HT1080 (cell line): ENCODE measurements around the gene IGFBP5. TPM values are rescaled to one million over a fixed set of nuclear protein-coding genes. Genes with fewer than 3 reads are reported as not detected.
A peak's percentile ranks its signal among the peaks of the same experiment; 100 is the strongest.

Experiments used
- DNase-seq: peaks from one replicate; pipeline ENCODE4 v3.0.0-alpha.2; 2015; ENCODE audit warnings: low read depth
- total RNA-seq: library from RNA; depleted of rRNA; stranded (reverse); fragments of >200 nt; shearing (Covaris generic); gene quantifications from 2 replicates; pipeline ENCODE4 v1.2.3, GENCODE V29; 2014

IGFBP5 gene
- total RNA-seq, 1 experiment from 2014 or later = 0.11 TPM

DNA sequence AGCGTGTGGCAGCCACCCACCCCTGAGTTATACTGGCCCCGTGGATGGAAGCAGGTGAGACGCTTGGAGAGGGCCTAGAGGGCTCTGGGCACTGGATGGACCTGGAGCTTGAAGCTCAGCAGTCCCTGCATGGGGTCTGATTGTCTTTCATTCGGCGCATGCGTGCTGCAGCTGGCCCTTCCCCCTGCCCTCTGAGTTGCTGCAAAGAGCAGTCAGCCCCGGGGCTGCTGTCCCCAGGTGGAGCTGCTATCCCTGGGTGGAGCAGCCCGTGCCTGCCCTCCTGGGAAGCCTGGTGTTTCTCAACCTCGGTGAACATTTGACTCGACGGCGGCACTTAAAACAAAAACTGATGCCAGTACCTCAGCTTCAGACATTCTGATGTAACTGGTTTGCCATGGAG lies 29.6 kb downstream of the IGFBP5 start:
- no peak for DNase-seq

GRCh38 chr2:216665242-216665641 lies 30.1 kb downstream of the IGFBP5 start:
- no peak for DNase-seq

GRCh38 chr2:216664593-216665034 lies 30.7 kb downstream of the IGFBP5 start:
- peak; percentile 49 for DNase-seq

GRCh38 chr2:216663846-216664245 lies 31.5 kb downstream of the IGFBP5 start:
- no peak for DNase-seq

GRCh38 chr2:216663106-216663505 lies 32.2 kb downstream of the IGFBP5 start:
- no peak for DNase-seq

GRCh38 chr2:216661639-216662375 lies 33.5 kb downstream of the IGFBP5 start:
- DNase-seq = no peak

DNA sequence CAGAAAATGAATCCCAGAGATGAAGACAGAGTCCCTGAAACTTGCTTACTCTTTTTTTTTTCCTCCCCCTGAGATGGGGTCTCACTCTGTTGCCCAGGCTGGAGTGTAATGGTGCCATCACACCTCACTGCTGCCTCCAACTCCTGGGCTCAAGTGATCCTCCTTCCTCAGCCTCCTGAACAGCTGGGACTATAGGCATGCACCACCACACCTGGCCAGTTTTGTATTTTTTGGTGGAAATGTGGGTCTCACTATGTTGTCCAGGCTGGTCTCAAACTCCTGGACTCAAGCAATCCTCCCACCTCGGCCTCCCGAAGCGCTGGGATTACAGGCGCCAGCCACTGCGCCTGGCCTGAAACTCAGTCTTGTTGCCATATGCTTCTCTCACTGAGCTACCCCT lies 34.3 kb downstream of the IGFBP5 start:
- DNase-seq = no peak

DNA sequence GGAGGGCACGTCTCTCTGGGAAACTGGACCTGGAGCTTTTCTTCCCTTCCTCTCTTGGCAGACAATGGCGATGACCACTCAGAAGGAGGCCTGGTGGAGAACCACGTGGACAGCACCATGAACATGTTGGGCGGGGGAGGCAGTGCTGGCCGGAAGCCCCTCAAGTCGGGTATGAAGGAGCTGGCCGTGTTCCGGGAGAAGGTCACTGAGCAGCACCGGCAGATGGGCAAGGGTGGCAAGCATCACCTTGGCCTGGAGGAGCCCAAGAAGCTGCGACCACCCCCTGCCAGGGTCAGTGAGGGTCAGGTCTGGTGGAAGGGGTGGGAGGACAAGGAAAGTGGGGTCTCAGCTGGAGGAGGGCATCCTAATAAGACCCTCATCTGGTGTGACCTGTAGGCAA lies 34.9 kb downstream of the IGFBP5 start:
- no peak for DNase-seq

GRCh38 chr2:216659276-216659675 lies 36.1 kb downstream of the IGFBP5 start:
- DNase-seq = no peak

DNA sequence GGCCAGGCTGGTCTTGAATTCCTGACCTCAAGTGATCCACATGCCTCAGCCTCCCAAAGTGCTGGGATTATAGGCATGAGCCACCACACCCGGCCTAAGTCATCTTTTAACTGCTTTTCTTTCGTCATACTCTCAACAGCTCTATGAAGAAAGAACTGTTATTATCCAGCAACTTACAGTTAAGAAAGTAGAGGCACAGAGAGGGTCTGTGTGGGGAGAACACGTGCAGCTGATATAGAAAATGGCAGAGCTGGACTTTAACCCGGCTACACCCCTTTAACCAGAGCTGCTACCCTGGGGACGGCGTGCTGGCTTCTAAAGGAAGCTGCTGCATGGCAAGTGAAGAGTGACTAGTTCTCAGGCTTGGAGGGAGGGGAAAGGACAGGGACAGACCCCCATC lies 36.6 kb downstream of the IGFBP5 start:
- no peak for DNase-seq

DNA sequence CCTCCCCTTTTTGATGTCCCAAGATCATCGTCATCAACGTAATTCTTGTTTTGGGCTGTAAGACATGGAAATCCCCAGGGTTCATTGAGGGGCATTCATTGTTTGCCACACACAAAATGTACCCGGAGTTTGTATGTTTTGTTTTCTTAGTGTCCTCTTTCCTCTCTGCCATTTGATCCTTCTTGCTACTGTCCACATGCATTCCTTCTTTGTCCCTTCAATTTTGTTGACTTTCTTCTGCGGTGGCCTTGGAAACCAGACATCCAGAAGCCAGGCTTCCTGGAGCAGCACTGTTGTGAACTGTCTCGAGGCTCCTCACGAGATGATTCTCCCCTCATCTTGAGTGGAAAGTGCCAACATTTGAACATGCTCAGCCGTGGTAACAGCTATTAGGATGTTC lies 37.4 kb downstream of the IGFBP5 start:
- DNase-seq = no peak

DNA sequence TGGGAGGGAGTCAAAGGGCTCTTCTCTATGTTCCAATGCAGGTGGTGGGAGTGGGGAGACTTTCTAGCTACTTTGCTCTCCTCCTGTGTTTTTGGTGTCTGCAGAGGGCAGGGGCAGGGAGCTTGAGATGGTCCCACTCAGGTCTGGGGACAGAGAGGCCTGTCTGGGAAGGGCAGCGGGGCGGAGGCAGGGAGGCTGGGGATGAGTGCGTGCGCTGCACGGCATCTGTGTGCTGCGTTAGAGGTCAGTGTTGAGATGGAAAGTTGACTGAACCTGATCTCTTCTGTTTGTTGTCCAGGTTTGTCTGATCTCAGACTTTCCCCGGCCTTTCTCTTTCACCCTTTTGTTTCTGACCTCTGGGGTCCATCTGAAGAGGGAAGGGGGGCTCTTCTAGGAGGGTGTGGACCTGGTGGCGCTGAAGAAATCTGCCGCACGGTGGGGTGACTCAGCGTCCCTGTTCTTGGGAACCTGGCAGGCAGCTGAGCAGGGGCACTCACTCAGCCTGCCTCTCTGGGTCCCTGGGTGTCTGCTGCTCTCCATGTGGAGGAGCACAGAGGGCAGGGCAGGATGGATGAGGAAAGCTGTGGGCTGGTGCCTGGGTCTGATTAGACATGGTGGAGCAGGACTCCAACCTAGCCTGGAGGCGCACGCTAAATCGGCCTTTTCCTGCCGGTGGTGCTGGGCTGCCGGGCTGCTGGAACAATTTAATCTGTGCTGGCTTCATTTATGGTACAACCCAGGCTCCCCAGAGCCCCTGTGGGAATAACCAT lies 38.1 kb downstream of the IGFBP5 start:
- no peak for DNase-seq

DNA sequence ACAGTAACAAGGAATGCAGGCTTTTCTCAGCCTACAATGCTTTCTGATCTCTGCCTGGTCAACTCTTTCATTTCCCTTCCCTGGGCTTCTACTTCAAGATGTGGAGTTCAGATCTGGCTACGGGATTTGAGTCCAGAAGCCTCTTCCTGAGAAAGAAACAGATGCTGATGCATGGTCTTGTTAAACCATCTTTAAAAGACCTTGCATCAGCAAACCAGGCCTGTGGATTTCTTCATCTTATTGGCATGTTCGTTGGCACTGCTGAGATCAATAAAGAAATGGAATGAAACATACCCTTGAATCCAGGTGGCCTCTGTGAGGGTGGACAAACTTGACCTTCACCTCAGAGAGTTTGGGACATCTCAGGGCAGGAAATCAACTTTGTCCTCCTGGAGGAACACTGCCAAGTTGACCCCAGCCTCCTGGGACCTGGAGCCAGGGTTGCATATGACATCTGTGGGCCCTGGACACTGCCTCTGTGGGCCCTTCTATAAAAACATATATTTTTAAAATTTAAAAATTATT lies 40.8 kb downstream of the IGFBP5 start:
- DNase-seq = no peak

- DNase-seq = no peak
These were observed 41.4 kb downstream of the IGFBP5 start for GRCh38 chr2:216653931-216654365.

DNA sequence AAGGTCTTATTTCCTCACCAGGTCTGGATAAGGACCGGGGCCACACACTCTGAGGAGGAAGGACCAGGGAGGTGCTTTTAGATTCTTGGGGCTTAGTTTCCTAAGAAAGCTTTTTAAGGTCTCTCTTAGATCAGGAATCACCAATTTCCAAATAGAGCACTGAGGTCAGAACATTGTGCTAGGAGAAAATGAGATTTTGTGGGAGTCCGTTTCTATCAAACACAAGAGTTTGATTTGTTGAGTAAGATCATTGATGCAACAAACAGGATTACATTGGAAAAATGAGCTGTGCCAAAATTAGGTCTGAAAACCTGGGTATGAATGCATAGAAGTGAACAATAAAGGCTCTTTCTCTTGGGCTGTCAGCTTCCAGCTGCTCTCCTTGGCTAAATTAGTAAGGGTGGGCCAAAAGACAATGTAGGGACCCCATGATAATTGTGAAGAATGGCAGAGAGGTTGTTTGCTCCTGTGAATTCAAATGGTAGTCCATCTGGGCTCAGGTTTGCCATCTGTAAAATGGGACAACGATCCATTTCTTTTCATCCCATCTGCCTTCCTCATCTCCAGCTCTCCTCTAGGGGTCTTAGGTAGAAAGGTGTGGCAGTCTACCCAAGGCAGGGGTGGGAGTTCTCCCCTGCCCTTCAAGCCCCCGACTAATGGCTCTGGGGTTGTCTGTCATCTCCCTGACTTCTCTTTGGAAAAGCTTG lies 42.1 kb downstream of the IGFBP5 start:
- no peak for DNase-seq

GRCh38 chr2:216652566-216652965 lies 42.8 kb downstream of the IGFBP5 start:
- DNase-seq = no peak

DNA sequence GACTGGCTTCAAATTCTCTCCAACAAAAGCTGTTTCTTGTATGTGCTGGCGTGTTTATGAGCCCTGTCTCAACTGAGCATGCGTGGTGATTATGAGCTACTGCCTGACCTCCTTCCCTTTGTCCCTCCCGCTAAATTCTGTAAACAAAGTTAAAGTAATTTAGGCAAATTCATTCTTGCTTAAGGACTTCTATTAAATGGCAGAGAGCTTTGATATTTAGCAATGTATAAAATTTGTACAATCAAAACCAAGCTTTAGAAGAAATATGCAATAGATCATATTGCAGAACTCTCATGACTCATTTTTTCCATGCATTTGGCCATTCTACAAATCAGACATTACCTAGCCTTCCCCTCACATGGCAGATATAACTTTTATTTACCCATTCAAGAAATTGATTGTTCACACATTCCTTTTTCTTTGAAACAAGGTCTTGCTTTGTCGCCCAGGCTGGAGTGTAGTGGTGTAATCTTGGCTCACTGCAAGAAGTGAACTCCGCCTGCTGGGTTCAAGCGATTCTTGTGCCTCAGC lies 43.9 kb downstream of the IGFBP5 start:
- no peak for DNase-seq

DNA sequence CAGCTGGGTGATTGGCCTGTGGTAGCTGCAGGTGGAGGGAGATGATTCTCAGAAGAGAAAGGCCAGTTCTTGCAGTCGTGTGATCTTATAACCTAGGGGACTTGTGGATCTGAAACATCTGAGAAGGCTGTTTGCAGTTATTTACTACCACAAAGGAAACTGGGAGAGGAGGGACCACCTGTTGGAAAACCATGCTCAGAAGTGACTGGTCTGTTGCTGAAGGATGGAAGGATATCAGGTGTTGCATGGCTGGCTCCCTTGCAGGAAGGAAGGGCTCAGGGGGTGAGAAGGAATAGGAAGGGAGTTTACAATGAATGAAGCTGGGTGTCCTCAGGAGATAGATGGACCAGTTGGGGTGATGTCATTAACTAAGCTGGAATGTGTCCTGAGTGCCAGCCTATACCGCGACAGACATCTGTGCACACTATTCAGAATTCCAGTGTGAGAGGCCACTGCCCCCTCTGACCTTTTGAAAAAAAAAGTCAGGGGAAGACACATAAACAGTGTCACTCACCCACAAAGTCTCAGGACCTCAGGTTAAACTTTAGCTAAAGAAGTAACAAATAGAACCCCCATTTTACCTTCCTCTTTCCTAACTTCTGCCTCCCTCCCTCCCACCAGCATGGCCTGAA lies 44.6 kb downstream of the IGFBP5 start:
- DNase-seq = no peak

DNA sequence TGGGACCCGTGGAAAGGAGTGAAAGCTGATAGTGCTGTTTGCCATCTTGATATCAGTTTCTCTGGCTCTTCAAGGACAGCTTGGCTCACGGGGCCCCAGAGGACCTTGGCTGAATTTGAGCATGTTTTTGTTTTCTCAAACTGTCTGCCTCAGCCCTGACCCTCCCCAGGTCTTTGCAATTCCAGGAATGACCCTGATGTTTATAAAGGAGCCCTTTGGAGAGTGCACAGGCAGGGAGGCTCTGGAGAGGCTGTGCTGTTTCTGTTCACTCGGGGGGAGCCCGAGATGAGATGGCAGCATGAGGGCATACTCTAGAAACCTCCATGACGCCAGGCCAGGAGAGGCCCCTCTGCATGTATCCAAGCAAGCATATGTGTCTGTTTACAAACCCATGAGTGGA lies 45.8 kb downstream of the IGFBP5 start:
- DNase-seq = no peak

DNA sequence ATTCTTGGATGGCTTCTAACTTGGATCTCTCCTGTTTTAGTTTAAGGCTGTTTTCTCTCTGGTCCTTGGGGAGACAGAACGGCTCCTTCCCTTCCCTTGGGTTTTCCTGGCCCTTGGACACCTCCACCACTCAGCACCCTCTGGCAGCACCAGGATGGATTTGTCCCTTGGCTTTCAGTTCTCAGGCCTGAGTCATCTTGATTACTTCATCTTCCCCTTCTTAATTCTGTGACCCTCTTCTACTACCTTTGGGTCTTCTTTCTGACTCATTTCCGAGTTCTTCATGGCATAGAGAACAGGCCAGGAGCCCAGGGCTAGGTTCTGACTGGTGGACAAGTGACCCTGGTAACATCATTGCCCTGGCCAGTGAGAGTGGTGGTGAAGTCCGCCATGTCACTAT lies 47.2 kb downstream of the IGFBP5 start:
- peak; percentile 82 for DNase-seq

DNA sequence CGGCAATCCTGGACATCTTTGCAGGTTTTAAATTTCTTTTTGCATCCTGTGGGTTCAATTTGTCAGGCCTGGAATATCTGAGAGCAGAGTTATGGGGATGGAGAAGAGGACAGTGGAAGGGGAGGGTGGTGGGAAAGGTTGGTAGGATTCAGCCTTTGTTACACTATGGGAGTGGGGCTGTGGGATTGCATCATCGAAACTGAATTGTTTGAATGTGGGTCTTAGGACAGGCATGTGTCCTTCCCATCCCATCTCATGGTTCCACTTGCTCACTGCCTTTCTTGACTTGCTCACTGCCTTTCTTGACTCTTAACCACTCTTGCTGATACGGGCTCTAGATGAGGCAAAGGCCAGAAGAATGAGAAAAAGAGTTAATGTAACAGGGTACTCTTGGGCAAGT lies 49.2 kb downstream of the IGFBP5 start:
- no peak for DNase-seq
